ENCODE data around the gene SDC1. TPM values are rescaled to one million over a fixed set of nuclear protein-coding genes. Genes with fewer than 3 reads are reported as not detected.

SDC1 gene
- total and polyA plus RNA-seq, 2 of the 8 experiments (the other 6 are each of a cell fraction or from before 2014, with no cell fraction given): 45.3 to 73.3 TPM

DNA sequence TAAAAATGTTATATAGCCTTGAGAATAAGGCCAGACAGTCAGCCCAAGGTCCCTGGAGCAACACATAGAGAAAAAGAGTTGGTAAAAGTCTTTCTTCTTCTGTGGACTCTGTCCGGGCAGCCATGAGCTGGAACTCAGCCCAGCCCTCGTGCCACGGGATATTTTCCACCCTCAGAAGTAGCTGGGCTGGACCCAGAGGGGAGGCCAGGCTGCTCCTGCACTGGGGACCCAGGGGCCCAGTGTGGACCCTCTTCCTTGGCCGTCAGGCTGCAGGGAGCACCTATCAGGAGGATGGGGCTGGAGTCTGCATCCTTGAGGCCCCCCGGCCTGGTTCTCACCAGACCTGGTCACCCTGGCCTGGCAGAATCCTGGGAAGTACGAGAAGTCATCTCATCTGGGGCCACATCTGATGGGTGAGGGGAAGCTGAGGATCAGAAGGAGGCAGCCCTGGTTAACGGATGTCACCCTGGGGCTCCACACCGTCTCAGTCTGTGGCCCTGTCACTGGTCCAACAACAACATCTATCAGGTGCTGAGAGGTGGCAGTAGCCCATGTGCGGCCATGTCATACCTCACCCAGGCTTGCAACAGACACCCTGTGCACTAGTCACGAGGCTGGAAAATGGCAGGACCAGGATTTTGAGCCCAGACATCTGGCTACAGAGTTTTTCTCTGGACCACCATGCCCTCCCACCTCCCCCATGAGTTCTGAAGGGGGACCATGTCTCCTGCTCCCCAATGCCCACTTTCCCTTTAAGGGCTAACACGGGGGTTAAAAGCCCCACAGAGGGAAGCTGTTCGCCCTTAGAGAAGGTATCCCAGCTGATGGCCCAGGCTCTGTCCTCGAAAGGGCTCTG is 33.0 kb downstream of the SDC1 start (continued):
- TF ChIP-seq CEBPB (IDR thresholded peaks at IDR 0.05; ENCODE audit: low read depth, low read length) (no peak), SP2 (IDR thresholded peaks at IDR 0.05; ENCODE audit: low read length) (no peak), CHD1 (IDR thresholded peaks at IDR 0.05; ENCODE audit: low read depth, low read length) (no peak), CBX8 (IDR thresholded peaks at IDR 0.05; ENCODE audit: borderline replicate concordance, low read depth, low read length) (no peak)
